NCI-H748 treated with DMSO at 0.1 percent for 48 hours (cell line): ENCODE measurements around the gene SCMH1.
"Not testable (repeated sequence)": the region's sequence is repeated elsewhere in the genome, so short reads cannot be mapped to it uniquely, and the experiment has no call there.

Experiments used
- DNase-seq: peaks from one replicate; lab custom pipeline; 2025; lab: John Stamatoyannopoulos, UW

Gene SCMH1

DNA sequence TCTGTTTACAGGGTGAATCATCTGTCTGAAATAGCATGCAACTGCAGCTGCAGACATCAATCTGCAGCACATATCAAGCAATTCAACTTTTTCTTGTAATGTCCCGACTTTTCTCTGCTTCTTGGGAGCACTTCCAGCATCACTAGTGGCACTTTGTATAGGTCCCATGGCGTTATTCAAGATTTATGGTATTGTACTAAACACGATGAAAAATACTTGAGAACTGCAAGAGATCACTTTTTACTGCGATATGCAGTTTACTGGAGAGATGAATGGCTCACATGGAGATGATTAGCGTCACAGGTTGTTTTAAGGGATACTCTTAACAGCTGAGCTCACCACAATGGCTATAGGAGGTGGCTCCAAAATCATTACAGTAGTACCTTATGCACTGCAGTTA is 7.2 kb upstream of the SCMH1 start:
- DNase-seq = no peak

DNA sequence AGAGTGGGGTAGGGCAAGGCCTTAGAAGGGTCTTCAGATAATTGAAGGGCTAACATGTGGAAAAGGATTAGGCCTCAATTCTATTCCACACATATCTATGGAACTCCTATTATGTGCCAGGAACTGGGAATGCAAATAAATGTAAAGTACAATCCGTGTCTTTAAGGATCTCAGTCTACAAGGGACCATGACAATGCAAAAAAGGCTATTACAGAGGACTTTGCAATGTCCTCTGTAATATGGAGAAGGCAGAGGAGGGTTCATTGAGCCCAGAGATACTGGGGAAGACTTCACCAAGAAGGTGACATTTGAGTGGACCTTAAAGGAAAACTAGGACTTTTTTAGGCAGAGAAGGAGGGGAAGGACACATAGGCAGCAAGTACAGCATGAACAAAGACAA is 4.5 kb upstream of the SCMH1 start:
- no peak for DNase-seq

DNA sequence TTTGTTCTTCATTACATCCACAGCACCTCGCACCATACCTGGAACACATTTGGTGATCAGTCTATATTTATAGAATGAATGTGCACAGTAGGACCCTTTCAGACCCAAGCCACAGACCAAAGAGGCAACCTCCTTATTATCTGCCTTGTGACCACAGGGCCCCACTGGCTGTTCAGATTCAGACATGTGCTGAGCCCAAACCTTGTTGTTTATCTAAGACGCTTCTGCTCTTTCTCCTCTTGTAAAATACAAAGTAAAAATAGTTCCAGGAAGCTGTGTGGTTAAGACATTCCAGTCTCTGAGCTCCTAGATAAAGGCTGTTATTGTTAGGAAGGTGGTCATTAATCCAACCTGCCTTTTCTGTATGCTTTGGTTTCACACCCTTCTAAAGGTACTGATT is 3.6 kb upstream of the SCMH1 start:
- no peak for DNase-seq

DNA sequence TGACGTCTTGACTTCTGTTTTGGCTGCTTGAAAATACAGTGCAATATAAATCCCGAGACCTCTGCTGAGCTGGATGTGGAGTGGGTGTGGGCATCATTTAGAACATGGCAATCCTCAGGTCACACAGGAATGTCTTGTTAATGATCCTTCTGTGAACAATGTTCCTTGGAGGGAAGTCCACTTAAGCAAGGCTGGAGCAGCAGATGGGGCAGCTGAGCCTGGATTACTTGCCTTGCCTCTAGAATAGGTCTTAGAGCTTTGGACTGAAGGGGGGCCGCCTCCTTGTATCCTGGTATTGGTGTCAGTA is 926 bp upstream of the SCMH1 start:
- no peak for DNase-seq

DNA sequence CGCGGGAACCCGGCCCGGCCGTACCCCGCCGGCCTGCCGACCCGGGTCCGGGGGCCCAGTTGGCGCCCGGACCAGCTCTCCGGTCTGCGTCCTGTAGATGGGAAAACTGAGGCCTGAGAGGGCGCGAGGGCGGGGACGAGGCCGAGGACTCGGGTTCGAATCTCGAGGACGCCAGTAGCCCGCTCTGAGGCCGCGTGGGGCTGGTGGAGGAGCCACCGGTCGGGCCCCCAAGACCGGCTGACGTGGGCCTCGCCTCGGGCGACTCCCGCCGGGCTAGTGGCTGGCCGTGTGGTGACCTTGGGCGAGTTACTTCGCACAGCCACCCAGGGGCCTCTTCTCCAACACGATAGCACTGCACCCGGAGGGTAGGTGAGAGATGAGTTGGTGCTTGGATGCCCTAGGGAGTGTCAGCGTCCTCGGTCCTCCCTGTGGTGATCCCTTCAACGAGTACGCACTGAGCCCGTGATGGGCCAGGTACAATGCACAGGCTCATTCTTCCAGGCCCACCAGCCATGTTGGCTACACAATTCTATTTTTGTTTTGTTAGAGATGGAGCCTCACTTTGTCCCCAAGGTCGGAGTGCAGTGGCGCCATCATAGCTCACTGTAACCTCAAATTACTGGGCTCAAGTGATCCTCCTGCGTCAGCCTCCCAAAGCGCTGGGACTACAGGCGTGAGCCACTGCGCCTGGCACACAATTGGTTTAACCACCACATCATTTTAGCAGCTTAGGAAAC is 404 bp upstream of the SCMH1 start:
- peak; percentile 98 for DNase-seq

DNA sequence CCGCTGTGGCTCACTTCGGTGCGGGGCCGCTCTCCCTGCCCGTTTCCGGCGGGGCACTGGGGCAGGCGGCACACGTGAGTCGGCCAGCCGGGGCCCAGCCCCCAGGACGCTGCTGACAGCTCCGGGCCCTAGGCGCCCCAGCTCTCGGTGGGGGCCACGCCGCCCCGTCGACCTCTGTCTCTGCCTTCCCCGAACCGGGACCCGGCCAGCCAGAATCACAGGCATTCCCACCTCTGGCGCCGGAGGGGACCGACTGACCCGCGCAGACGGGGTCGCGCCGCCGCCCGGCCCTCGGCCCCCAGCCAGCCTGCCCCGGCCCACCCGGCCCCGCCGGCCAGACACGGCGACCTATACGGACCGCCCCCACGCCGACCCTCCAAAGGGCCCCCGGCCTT is 755 bp downstream of the SCMH1 start:
- DNase-seq = peak; percentile 94

DNA sequence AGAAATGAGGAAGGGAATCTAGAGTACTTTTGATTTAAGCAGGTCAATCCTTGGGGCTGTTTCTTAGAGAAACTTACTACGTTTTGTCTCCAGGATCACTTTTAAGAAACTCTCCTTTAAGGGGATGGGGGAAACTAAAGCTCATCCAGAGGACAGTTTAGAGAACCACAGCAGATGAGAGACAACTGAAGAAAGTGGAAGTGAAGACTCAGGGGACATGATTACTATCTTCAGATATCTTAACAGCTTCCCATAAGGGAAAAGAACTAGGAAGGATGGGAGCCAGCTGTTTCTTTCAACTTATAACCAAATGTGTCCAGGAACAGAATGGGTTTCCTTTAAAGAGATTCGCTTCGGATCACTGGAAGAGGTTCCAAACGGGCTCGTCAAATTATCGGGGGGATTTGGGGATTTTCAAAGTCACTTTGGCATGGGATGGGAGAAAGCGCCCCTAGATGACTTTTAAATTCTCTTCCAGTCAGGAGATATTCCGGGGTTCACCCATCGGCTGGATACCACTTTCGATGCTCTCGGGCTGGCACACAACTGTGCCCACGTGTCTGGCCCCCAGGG is 1.2 kb downstream of the SCMH1 start:
- peak; percentile 94 for DNase-seq

DNA sequence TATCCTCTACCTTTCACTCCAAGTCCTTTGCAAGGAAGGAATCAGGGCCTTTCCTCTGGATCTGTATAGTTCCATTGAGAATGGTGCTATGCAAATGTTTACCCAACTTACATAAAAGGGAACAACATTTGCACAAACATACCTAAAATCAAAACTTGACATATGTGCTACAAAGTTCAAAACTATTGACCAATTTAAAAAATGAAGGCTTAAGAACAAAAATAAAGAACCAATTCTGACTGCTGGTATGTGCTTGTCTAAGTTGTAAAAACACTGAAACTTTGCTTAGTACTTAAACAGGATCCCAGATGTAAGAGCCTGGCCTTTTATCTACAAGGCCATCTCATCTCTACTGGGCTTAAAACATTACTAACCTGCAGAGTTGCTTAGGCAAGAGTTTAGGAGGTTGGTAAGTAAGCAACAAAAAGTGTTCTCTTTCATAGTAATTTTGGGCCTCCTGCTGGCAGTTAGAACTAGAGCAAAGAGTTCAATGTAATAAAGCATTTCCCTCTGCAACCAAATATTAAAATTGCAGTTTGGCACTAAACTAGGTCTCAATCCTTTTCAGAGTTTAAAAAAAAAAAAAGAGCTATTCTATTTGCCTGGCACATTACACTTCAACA is 2.0 kb downstream of the SCMH1 start:
- peak; percentile 75 for DNase-seq

DNA sequence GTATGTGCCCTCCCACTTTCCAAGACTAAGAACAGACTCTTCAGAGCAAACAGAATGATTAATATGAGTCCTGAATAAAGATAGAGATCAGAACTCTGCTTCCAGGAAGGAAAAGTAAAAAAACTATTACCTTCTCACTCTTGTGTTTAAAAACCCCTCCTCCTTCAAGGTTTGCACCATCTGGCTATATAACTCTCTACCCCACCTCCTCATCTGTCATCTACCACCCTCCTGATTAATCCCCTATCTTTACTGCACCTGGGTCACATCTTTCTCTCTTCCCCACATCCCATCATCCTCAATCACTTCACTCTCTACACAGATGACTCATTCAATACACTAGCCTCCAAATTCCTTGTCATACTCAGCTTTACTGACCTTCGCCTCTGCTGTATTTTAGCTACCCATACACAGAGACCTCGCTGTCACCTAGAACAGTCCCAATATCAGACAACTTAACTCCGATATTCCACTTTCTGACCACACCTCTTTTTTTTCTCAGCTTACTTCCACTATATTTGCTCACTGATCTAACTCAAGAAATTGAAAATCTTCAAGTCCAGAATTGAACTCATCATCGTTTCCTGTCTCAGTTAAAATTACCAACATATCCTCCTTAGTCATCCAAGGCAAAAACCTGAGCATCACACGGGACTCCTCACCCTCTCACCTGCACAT is 3.7 kb downstream of the SCMH1 start:
- no peak for DNase-seq

DNA sequence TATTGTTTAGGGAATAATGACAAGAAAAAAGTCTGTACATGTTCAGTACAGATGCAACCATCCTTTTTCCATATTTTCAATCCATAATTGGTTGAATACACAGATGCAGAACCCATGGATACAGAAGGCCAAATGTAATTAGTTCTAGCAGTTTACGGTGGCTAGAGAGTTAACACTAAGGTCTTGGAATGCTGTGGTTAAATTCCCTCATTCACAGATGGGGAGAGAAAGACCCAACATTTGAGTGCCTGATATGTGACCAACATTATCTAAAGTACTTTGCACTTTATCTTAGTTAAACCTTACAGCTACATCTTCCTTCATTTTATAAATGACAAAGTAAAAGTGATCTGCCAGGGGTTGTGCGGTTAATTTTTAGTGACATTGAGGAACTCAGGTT is 5.3 kb downstream of the SCMH1 start:
- DNase-seq = no peak

DNA sequence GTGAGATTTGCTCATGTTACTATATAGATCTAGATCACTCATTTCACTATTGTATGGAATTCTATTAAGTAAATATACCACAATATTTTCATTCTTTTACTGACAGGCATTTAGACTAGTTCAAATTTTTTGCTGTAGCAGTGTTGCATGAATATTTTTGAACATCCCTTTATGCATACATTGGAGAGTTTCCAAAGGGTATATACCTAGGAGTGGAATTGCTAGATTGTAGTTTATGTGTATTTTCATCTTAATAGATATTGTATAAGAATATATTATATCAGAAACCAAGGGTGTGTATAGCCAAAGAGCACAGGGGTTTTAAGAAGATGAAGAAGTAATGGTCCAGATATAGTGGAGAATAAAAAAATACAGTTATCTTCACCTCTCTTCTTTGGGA is 6.2 kb downstream of the SCMH1 start:
- DNase-seq = no peak

DNA sequence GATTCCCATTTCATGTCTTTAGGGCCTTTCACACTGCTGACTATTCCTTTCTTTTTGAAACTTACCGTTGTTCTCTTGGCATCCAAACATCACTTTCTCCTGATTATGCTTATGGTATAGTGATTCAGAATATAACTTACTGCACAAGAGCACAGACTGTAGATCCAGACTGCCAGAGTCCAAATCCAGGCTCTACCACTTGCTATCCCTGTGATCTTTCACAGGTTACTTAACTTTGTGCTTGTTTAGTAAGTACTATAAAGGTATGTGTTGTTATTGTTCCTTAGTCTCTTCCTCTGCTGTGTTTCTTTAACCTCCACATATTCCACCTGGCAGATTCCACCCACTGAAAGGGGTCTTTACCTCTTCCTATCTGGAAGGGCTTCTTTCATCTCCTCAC is 8.4 kb downstream of the SCMH1 start:
- no peak for DNase-seq

DNA sequence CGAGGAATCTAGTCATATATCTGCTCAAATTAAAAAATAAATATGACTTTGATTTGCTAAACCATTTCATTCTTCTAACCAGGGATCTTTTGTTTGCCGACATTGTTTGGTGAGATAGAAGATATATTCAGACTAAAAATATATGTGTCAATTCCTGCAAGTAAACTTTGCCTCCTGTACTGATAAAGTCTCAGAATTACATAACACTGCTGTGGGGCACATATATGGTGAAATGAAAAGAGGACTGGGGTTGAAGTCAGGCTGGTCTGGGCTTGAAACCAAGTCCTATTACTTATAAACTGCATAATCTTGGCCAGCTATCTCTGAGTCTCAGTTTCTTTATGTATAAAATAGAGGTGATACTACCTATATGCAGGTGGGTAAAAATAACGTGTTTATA is 9.8 kb downstream of the SCMH1 start:
- no peak for DNase-seq

DNA sequence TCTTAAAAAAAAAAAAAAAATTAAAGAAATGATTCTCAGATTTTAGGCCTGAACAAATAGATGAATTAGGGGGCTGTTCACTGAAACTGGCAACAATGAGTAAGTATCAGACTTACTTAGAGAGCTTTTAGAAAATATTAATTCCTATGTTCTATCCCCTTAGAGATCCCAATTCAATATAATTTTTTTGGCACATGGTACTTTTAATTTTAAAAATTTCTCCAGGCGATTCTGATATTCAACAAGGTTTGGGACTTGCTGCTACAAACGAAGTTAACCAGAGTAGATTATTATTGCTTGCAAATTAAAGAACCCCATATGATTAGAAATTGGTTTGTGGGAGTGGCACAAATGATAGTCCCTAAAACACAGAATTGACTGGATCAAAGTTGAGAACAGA is 11.4 kb downstream of the SCMH1 start:
- no peak for DNase-seq

DNA sequence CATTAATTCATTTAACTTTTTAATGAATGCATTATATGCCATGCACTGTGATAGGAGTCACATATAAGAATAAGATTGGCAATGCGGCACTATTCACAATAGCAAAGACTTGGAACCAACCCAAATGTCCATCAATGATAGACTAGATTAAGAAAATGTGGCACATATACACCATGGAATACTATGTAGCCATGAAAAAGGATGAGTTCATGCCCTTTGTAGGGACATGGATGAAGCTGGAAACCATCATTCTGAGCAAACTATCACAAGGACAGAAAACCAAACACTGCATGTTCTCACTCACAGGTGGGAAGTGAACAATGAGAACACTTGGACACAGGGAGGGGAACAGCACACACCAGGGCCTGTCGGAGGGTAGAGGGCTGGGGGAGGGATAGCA is 12.9 kb downstream of the SCMH1 start:
- not testable (repeated sequence) for DNase-seq

DNA sequence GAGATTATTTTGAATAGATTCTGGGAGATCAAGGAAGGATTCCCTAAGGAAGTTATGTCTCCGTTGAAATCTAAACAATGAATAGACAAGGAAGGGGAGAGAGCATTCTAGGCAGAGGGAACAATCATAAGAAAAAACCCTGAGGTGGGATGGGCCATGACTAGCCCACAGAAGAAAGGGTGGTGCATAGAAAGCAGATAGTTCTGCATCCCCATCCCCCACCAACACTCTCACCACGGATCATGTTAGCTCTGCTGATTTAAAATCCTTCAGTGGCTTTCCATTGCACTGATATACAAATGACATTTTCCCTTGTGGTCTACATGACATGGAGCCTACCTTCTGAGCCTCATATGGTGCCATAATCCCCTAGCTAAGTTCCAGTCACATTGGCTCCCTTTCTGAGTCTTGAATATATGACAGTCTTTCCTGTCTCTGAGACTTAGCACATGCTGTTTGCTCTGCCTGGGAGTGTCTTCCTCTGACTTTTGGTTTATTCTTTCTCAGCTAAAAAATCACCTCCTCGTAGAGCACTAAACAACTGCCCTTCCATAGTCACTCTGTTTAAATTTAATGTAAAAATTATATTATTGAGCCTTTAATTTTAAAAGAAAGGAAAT is 15.2 kb downstream of the SCMH1 start:
- no peak for DNase-seq

DNA sequence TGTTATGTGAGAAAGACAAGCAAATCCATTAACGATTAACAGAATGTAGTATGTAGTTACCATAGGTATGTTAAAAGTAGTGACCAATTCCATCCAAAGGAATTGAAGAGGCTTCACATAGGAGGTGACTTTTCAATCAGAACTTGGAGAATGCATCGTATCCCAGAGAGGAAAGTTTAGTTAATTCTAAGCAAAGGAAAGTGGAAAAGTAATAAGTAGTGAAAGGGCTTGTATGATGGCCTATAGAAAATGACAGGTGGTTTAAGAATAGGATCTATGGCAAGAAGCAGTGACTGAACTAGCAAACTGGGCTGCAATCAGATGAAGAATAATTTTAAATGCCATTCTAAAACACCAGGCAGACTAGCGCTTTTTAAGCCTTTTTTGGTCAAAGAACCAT is 16.6 kb downstream of the SCMH1 start:
- DNase-seq = no peak

DNA sequence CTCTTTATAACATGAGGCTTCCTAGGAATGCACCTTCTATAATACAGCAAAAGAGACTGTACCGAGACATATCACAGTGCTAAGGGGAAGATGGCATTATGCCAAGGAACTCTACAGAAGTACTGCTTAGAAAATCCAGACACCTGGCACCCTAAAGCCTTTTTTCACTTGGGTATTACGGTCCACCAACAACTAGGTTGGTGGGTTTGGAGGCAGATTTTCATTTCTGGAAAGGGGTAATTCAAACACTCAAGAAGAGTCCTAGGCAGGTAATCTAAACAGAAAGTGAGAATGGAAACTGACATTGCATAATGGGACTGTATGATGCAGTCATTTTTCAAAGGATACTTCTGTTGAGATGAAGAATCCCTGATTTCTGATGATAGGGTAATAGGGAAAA is 19.6 kb downstream of the SCMH1 start:
- no peak for DNase-seq

DNA sequence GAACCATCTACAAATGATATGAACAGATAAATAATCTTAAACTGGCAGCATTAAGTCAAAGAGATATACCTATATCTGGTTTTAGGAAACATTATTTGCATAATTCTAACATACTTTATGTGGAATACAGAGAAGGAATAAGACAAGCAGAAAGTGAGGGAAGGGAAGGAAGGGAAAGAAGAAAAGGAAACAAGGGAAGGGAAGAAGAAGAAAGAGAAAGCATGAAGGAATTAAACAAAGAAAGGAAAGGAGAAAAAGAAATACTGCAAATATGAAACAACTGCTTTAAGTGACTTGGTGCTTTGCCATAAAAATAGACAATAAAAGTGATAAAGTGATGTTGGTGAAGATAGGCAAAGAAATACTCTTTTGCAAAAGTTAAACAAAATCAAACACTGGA is 20.1 kb downstream of the SCMH1 start:
- no peak for DNase-seq

DNA sequence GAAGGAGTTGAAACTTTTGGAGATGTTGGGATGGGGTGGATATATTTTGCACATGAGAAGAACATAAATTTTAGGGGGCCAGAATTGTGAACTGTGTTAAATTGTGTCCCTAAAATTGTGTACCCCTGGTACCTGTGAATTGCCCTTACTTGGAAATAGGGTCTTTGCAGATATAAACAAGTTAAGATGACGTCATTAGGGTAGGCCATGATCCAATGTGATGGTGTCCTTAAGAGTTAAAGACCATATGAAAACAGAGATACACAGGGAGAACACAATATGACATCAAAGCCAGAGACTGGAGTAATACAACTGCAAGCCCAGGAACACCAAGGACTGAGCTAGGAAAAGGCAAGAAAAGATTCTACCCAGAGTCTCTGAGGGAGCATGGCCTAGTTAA is 24.0 kb downstream of the SCMH1 start:
- no peak for DNase-seq

DNA sequence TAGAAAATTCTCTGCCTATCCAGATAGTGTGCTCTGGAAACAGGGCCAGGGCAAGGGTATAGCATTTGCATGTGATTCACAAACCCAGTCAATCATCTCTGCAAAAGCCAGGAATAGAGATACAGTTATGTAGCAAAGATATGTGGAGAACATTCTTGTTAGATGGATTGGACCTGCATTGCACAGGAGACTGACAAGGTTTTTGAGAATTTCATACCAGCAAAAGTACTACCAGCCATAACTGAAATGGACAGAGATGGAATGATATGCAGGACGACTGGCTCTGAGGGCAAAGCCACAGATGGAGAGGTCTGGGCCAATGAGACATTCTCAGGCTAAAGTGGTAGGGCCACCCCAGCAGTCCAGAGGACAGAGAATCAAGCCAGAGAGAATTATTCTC is 24.7 kb downstream of the SCMH1 start:
- no peak for DNase-seq

DNA sequence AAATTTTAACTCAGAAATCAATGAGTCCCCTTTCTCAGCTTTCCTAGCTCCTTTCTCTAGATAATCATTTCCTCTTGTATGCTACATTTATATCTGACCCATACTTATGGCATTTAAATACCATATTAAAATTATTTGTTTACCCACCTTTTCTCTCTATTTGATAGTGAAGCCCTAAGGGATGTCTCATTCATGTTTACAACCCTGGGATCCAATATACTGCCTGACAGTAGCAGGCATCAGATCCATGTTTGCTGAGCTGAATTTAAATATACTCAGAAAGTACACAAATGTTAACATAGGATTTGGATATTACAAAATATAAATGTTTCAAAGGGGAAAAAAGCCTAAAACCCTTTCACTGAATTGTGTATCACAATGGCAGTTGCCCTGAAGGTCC is 26.5 kb downstream of the SCMH1 start:
- DNase-seq = no peak

DNA sequence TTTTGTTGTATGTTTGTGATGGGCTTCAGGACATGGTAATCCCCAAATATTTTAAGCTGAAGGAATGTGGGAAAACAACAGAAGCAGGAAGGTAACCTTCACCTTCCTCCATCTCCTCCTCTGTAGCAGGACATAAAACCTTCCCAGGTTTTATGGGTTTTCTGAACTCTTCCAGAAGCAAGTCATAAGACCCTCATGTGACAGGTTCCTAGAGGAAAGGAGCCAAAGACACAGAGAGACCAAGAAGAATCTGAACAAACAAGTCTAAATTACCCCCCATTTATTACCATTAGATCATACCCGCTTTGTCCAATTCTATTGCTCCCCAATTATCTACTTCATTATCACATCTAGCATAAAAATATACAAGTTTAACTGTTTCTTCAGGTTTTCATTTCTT is 28.8 kb downstream of the SCMH1 start:
- no peak for DNase-seq
